Loucy (cell line): ENCODE measurements around the gene ILK.

ENCODE experiments used
- H2AFZ ChIP-seq: fragments of 200-600 bp; sonication (generic); 2 replicates; pipeline ENCODE4 v1.6.0; 2016; ENCODE audit warnings: antibody characterized with exemption, mild to moderate bottlenecking, low read length, moderate library complexity
- H3F3A ChIP-seq: fragments of 200-600 bp; 2 replicates; pipeline ENCODE4 v1.6.0; 2016; ENCODE audit warnings: antibody characterized with exemption, low read depth, mild to moderate bottlenecking
- H3K27me3 ChIP-seq: fragments of 200-600 bp; sonication (generic); 2 replicates; pipeline ENCODE4 v1.6.1; 2014; ENCODE audit warnings: low read length, mild to moderate bottlenecking; ENCODE audit not compliant: insufficient read depth, poor library complexity, severe bottlenecking
- H3K36me3 ChIP-seq: fragments of 200-600 bp; sonication (generic); 2 replicates; pipeline ENCODE4 v1.6.1; 2016; ENCODE audit warnings: low read length; ENCODE audit not compliant: insufficient read depth
- H3K4me1 ChIP-seq: fragments of 200-600 bp; sonication (generic); 2 replicates; pipeline ENCODE4 v1.5.1; 2014; ENCODE audit warnings: low read length, mild to moderate bottlenecking; ENCODE audit not compliant: insufficient read depth, poor library complexity, severe bottlenecking
- H3K4me2 ChIP-seq: fragments of 200-600 bp; sonication (generic); 2 replicates; pipeline ENCODE4 v1.6.0; 2014; ENCODE audit warnings: antibody characterized with exemption, low read length, low read depth, mild to moderate bottlenecking; ENCODE audit not compliant: poor library complexity, severe bottlenecking
- H3K4me3 ChIP-seq: fragments of 200-600 bp; sonication (generic); 2 replicates; pipeline ENCODE4 v1.5.1; 2014; ENCODE audit warnings: low read length, mild to moderate bottlenecking, mixed read lengths; ENCODE audit not compliant: poor library complexity, severe bottlenecking
- H3K79me2 ChIP-seq: fragments of 200-600 bp; sonication (generic); 2 replicates; pipeline ENCODE4 v1.6.1; 2014; ENCODE audit warnings: low read length; ENCODE audit not compliant: insufficient read depth
- H3K9ac ChIP-seq: fragments of 200-600 bp; sonication (generic); 2 replicates; pipeline ENCODE4 v1.6.0; 2014; ENCODE audit warnings: mild to moderate bottlenecking, low read depth, low read length, moderate library complexity; ENCODE audit not compliant: poor library complexity, severe bottlenecking
- H3K9me2 ChIP-seq: fragments of 200-600 bp; sonication (generic); replicated peaks from 2 replicates; pipeline ENCODE4 v1.6.1; 2016; ENCODE audit warnings: low read depth, low read length, mixed read lengths
- H3K9me3 ChIP-seq: fragments of 200-600 bp; sonication (generic); 2 replicates; pipeline ENCODE4 v1.6.1; 2014; ENCODE audit warnings: mild to moderate bottlenecking, antibody characterized with exemption, low read length, low read depth; ENCODE audit not compliant: insufficient read depth
- H4K20me1 ChIP-seq: fragments of 200-600 bp; sonication (generic); 2 replicates; pipeline ENCODE4 v1.6.0; 2014; ENCODE audit warnings: antibody characterized with exemption, low read length, mild to moderate bottlenecking; ENCODE audit not compliant: insufficient read depth, poor library complexity, severe bottlenecking
- EZH2phosphoT487 ChIP-seq: fragments of 200-600 bp; IDR thresholded peaks from 2 replicates; pipeline ENCODE4 v1.6.1; 2018; ENCODE audit warnings: antibody characterized with exemption, mild to moderate bottlenecking, moderate library complexity, borderline replicate concordance
- TF ChIP-seq, protein P1 (sequence below): fragments of 200-600 bp; sonication (generic); conservative IDR thresholded peaks from 2 replicates; pipeline ENCODE4 v1.5.1; 2014; ENCODE audit warnings: mild to moderate bottlenecking, antibody characterized with exemption, low read length

Gene ILK

DNA sequence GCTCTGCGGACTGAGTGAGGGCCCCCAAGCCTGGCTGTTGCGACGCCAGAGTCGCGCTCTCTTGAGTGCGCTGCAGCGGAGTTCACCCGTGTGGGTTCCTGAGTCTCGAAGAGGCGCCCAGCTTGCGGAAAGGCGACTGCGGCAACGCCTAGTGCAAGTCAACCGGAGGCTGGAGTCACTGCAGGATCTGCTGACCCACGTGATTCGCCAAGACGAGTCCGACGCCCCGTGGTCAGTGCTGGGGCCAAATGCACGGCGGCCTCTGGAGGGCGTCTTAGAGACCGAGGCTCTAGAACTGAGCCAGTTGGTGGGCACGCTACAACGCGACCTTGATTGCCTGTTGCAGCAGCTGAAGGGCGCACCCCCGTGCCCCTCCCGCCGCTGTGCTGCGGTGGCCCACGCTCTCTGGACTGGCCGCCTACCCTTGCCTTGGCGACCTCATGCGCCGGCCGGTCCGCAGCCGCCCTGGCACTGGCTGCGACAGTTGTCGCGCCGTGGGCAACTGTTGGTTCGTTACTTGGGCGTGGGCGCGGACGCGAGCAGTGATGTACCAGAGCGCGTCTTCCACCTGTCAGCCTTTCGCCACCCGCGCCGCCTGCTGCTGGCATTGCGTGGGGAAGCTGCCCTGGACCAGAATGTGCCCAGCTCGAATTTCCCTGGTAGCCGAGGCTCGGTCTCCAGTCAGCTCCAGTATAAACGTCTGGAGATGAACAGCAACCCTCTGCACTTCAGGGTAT lies 32.7 kb upstream of the ILK start:
- H4K20me1 ChIP-seq = no peaks in the 10 kb centered on the region
- H3K36me3 ChIP-seq = no peaks in the 10 kb centered on the region
- H3K79me2 ChIP-seq = no peaks in the 10 kb centered on the region
- H3K9ac ChIP-seq = no peak overlapping the region
- H3K4me1 ChIP-seq = no peaks in the 10 kb centered on the region
- TF ChIP-seq EZH2phosphoT487 = no peak
- TF ChIP-seq, protein P1, sequence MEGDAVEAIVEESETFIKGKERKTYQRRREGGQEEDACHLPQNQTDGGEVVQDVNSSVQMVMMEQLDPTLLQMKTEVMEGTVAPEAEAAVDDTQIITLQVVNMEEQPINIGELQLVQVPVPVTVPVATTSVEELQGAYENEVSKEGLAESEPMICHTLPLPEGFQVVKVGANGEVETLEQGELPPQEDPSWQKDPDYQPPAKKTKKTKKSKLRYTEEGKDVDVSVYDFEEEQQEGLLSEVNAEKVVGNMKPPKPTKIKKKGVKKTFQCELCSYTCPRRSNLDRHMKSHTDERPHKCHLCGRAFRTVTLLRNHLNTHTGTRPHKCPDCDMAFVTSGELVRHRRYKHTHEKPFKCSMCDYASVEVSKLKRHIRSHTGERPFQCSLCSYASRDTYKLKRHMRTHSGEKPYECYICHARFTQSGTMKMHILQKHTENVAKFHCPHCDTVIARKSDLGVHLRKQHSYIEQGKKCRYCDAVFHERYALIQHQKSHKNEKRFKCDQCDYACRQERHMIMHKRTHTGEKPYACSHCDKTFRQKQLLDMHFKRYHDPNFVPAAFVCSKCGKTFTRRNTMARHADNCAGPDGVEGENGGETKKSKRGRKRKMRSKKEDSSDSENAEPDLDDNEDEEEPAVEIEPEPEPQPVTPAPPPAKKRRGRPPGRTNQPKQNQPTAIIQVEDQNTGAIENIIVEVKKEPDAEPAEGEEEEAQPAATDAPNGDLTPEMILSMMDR = no peak
- no peaks in the 10 kb centered on the region for H3K27me3 ChIP-seq
- H3K9me2 ChIP-seq = no peaks in the 10 kb centered on the region
- no peaks in the 10 kb centered on the region for H3K9me3 ChIP-seq
- no peak overlapping the region for H2AFZ ChIP-seq
- no peaks in the 10 kb centered on the region for H3F3A ChIP-seq
- H3K4me3 ChIP-seq = no peak overlapping the region
- no peak overlapping the region for H3K4me2 ChIP-seq

GRCh38 chr11:6571434-6572008 lies 32.1 kb upstream of the ILK start:
- Histone ChIP-seq H3K4me1 (no peaks in the 10 kb centered on the region), H3K4me3 (no peak overlapping the region), H3K36me3 (no peaks in the 10 kb centered on the region)

GRCh38 chr11:6572215-6572614 lies 31.4 kb upstream of the ILK start:
- no peaks in the 10 kb centered on the region for H3K27me3 ChIP-seq
- no peak for TF ChIP-seq EZH2phosphoT487
- TF ChIP-seq, protein P1 = no peak
- no peak overlapping the region for H3K9ac ChIP-seq
- no peak overlapping the region for H3K4me2 ChIP-seq
- no peak overlapping the region for H2AFZ ChIP-seq
- no peaks in the 10 kb centered on the region for H3F3A ChIP-seq
- no peaks in the 10 kb centered on the region for H3K79me2 ChIP-seq
- H3K4me1 ChIP-seq = peaks cover 4% of the 10 kb centered on the region
- no peaks in the 10 kb centered on the region for H3K9me2 ChIP-seq
- H3K36me3 ChIP-seq = no peaks in the 10 kb centered on the region
- no peak overlapping the region for H3K4me3 ChIP-seq
- H3K9me3 ChIP-seq = no peaks in the 10 kb centered on the region
- no peaks in the 10 kb centered on the region for H4K20me1 ChIP-seq

More at GRCh38 chr11:6571434-6572008, 32.1 kb upstream of the ILK start:
- H3K9me2 ChIP-seq = no peaks in the 10 kb centered on the region
- H3K27me3 ChIP-seq = no peaks in the 10 kb centered on the region
- no peak overlapping the region for H2AFZ ChIP-seq
- no peaks in the 10 kb centered on the region for H3F3A ChIP-seq
- H3K9me3 ChIP-seq = no peaks in the 10 kb centered on the region
- TF ChIP-seq, protein P1 = no peak
- no peak for TF ChIP-seq EZH2phosphoT487
- no peak overlapping the region for H3K4me2 ChIP-seq
- H3K79me2 ChIP-seq = no peaks in the 10 kb centered on the region
- no peaks in the 10 kb centered on the region for H4K20me1 ChIP-seq
- no peak overlapping the region for H3K9ac ChIP-seq
